Lung (tissue), 12 donors: ENCODE data around the gene ERO1B. TPM values are rescaled to one million over a fixed set of nuclear protein-coding genes. Genes with fewer than 3 reads are reported as not detected.
"Not testable (repeated sequence)": the region's sequence is repeated elsewhere in the genome, so short reads cannot be mapped to it uniquely, and the experiment has no call there.

Experiments used
- ATAC-seq: fragments of 200-7000 bp; cut with Tn5 transposase; one replicate; pipeline ENCODE4 v1.9.1; 2020; ENCODE audit warnings: moderate number of reproducible peaks; ENCODE audit not compliant: insufficient read depth, low FRiP score
- DNase-seq, 3 donors: peaks; one replicate each; pipeline ENCODE4 v3.0.0-alpha.2; 2013 to 2017
- H3K27ac ChIP-seq, 2 donors: one replicate each; pipeline ENCODE4 v1.5.1; 2013; ENCODE audit warnings: mild to moderate bottlenecking in 2 of 2, moderate library complexity in 2 of 2, control low read depth in 1 of 2, inconsistent platforms in 1 of 2, low read depth in 1 of 2, low read length in 1 of 2
- H3K27me3 ChIP-seq, 3 donors: one replicate each; pipeline ENCODE4 v1.5.1; 2013; ENCODE audit warnings: low read length in 2 of 3; ENCODE audit not compliant: control insufficient read depth in 3 of 3, insufficient read depth in 3 of 3
- H3K36me3 ChIP-seq, 4 donors: one replicate each; pipeline ENCODE4 v1.5.1; 2013; ENCODE audit warnings: low read length in 4 of 4, mild to moderate bottlenecking in 1 of 4, moderate library complexity in 1 of 4; ENCODE audit not compliant: control insufficient read depth in 4 of 4, insufficient read depth in 4 of 4
- H3K4me1 ChIP-seq, 5 donors: one replicate each; pipeline ENCODE4 v1.5.1; 2013; ENCODE audit warnings: low read length in 5 of 5, mild to moderate bottlenecking in 2 of 5, moderate library complexity in 1 of 5; ENCODE audit not compliant: control insufficient read depth in 5 of 5, insufficient read depth in 5 of 5
- H3K4me3 ChIP-seq: one replicate; pipeline ENCODE4 v1.5.1; 2013; ENCODE audit warnings: mild to moderate bottlenecking, control low read depth, moderate library complexity
- H3K9ac ChIP-seq, 2 donors: one replicate each; pipeline ENCODE4 v1.5.1; 2013; ENCODE audit warnings: low read length in 2 of 2, control low read depth in 1 of 2; ENCODE audit not compliant: insufficient read depth in 1 of 2
- H3K9me3 ChIP-seq, 4 donors: one replicate each; pipeline ENCODE4 v1.5.1; 2013; ENCODE audit warnings: low read length in 3 of 4, mild to moderate bottlenecking in 1 of 4, moderate library complexity in 1 of 4; ENCODE audit not compliant: control insufficient read depth in 4 of 4, insufficient read depth in 3 of 4
- WGBS, 2 donors: extraction: QIAGEN DNeasy Blood & Tissue Kit; methylation state at CpG; one replicate each; pipeline ENCODE4 v1.1.7; 2013; 5-methylcytosine and 5-hydroxymethylcytosine counted together
- polyA plus RNA-seq, 2 donors: library from polyadenylated mRNA; stranded (reverse); fragments of 200-250 nt; gene quantifications; one replicate each; pipeline ENCODE4 v1.2.1, GENCODE V29; 2013
- total RNA-seq, 2 donors: library from RNA; depleted of rRNA in 1 of 2; stranded (reverse); fragments of >200 nt in 1 of 2; gene quantifications; one replicate each; pipeline ENCODE4 v1.2.1, GENCODE V29; 2014 to 2021
- TF ChIP-seq, protein P1 (sequence below): IDR thresholded peaks from 2 replicates; pipeline ENCODE4 v1.5.1; 2012; ENCODE audit warnings: mild to moderate bottlenecking; ENCODE audit errors: control extremely low read depth, extremely low read depth
- donor health status: control.
- donor health status: control.
- donor health status: Bipolar disorder and iron deficiency.
- donor health status: healthy.
- donor health status: DM: yes; HTN: yes; CAD: no.

Gene ERO1B
- total and polyA plus RNA-seq, 4 donors, result 2.7 to 15.3 (median 4.6) TPM

- Histone ChIP-seq H3K9me3 (no peaks in the 10 kb centered on the region), H3K27ac (no peak overlapping the region), H3K4me3 (no peak overlapping the region), H3K9ac (no peak overlapping the region), H3K27me3 (no peaks in the 10 kb centered on the region), H3K4me1 (no peaks in the 10 kb centered on the region), H3K36me3 (no peaks in the 10 kb centered on the region)
- DNase-seq (no peak), ATAC-seq (no peak)
- 91 to 97% methylated on average over 10 of the region's 10 CpGs for WGBS, 2 donors
- TF ChIP-seq, protein P1, sequence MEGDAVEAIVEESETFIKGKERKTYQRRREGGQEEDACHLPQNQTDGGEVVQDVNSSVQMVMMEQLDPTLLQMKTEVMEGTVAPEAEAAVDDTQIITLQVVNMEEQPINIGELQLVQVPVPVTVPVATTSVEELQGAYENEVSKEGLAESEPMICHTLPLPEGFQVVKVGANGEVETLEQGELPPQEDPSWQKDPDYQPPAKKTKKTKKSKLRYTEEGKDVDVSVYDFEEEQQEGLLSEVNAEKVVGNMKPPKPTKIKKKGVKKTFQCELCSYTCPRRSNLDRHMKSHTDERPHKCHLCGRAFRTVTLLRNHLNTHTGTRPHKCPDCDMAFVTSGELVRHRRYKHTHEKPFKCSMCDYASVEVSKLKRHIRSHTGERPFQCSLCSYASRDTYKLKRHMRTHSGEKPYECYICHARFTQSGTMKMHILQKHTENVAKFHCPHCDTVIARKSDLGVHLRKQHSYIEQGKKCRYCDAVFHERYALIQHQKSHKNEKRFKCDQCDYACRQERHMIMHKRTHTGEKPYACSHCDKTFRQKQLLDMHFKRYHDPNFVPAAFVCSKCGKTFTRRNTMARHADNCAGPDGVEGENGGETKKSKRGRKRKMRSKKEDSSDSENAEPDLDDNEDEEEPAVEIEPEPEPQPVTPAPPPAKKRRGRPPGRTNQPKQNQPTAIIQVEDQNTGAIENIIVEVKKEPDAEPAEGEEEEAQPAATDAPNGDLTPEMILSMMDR, result no peak
Observed at GRCh38 chr1:236315092-236315491, 33.3 kb upstream of the ERO1B start.

DNA sequence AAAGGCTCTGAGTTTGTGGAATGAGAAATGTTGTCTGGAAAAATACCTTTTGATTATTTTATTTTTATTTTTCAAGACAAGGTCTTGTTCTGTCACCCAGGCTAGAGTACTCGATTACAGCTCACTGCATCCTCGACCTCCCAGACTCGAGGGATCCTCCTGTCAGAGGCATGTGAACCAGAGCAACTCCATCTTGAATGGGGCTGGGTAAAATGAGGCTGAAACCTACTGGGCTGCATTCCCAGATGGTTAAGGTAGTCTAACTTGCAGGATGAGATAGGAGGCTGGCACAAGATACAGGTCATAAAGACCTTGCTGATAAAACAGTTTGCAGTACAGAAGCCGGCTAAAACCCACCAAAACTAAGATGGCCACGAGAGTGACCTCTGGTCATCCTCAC, 32.3 kb upstream of the ERO1B start:
- not testable (repeated sequence) for H3K4me1 ChIP-seq, H3K27ac ChIP-seq, H3K36me3 ChIP-seq, H3K9me3 ChIP-seq, ATAC-seq, H3K27me3 ChIP-seq, H3K9ac ChIP-seq, H3K4me3 ChIP-seq, DNase-seq
- 89 to 96% methylated on average over 5 of the region's 5 CpGs for WGBS, 2 donors

DNA sequence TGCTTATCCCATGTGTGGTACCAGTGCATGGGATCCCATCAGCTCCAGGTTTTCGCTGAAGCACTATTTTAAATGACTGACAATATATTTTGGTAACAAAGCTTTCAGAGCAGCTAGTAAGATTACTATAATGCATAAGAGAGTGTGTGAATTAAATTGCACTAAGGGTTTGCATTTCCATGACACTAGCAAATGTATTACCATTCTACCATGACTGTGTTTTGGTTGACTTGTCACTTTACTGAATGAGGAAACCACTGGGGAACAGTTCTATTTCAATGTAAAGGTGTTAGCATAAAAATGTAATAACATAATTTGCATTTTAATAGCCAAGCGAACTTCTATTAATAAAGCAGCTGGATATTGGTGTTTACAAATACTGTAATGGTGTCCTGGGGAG, 31.7 kb upstream of the ERO1B start:
- DNase-seq (no peak), ATAC-seq (no peak)
- Histone ChIP-seq H3K27ac (no peak overlapping the region), H3K36me3 (no peaks in the 10 kb centered on the region), H3K27me3 (no peaks in the 10 kb centered on the region), H3K4me1 (no peaks in the 10 kb centered on the region), H3K4me3 (no peak overlapping the region), H3K9me3 (no peaks in the 10 kb centered on the region), H3K9ac (no peak overlapping the region)
- TF ChIP-seq, protein P1, result no peak
- WGBS, 2 donors, result 90 to 94% methylated on average over 2 of the region's 2 CpGs

DNA sequence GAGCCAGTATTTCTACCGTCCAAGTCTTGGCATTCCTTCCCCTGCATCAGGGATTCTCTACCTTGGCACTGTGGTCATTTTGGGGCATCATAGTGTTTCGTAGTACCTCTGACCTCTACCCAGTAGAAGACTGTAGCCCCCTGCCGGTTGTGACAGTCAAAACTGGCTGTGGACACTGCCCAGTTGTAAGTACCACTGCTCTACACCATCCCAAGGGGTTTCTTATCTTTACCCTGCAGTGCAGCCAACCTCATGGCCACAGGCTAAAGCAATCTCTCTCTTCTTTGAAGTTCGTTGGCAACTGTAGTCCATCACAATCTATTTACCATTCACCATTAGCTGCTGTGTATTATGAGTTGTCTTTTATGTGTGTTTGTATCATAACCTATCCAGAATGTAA, 29.3 kb upstream of the ERO1B start:
- Histone ChIP-seq H3K27ac (no peak overlapping the region), H3K4me1 (no peaks in the 10 kb centered on the region), H3K36me3 (no peaks in the 10 kb centered on the region), H3K27me3 (no peaks in the 10 kb centered on the region), H3K9me3 (no peaks in the 10 kb centered on the region), H3K4me3 (no peak overlapping the region), H3K9ac (no peak overlapping the region)
- DNase-seq (no peak), ATAC-seq (no peak)
- 66 to 81% methylated on average over 4 of the region's 4 CpGs for WGBS, 2 donors
- TF ChIP-seq, protein P1, result no peak
